Panc1 (cell line): Measurements from ENCODE around the gene CYBRD1.

Source experiments
- TCF7L2 ChIP-seq: IDR thresholded peaks from 2 replicates; pipeline ENCODE4 v1.6.1; 2011; ENCODE audit warnings: mild to moderate bottlenecking, low read depth, low read length, inconsistent platforms
- TF ChIP-seq, protein P1 (sequence below): fragments of 450-650 bp; IDR thresholded peaks from 2 replicates; pipeline ENCODE4 v1.5.1; 2017; ENCODE audit warnings: mild to moderate bottlenecking

- TF ChIP-seq, protein P1, sequence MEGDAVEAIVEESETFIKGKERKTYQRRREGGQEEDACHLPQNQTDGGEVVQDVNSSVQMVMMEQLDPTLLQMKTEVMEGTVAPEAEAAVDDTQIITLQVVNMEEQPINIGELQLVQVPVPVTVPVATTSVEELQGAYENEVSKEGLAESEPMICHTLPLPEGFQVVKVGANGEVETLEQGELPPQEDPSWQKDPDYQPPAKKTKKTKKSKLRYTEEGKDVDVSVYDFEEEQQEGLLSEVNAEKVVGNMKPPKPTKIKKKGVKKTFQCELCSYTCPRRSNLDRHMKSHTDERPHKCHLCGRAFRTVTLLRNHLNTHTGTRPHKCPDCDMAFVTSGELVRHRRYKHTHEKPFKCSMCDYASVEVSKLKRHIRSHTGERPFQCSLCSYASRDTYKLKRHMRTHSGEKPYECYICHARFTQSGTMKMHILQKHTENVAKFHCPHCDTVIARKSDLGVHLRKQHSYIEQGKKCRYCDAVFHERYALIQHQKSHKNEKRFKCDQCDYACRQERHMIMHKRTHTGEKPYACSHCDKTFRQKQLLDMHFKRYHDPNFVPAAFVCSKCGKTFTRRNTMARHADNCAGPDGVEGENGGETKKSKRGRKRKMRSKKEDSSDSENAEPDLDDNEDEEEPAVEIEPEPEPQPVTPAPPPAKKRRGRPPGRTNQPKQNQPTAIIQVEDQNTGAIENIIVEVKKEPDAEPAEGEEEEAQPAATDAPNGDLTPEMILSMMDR = no peak
- TF ChIP-seq TCF7L2 = no peak
These were observed 1.8 kb upstream of the CYBRD1 start for GRCh38 chr2:171520471-171520870.
